A204.1 (cell line): ENCODE results near the gene FOXF1.

Experiments
- FAIRE-seq: peaks from 2 replicates; lab custom pipeline; 2012; peaks lifted over from hg19 to GRCh38; lab: Jason Lieb, UNC

FOXF1 gene

DNA sequence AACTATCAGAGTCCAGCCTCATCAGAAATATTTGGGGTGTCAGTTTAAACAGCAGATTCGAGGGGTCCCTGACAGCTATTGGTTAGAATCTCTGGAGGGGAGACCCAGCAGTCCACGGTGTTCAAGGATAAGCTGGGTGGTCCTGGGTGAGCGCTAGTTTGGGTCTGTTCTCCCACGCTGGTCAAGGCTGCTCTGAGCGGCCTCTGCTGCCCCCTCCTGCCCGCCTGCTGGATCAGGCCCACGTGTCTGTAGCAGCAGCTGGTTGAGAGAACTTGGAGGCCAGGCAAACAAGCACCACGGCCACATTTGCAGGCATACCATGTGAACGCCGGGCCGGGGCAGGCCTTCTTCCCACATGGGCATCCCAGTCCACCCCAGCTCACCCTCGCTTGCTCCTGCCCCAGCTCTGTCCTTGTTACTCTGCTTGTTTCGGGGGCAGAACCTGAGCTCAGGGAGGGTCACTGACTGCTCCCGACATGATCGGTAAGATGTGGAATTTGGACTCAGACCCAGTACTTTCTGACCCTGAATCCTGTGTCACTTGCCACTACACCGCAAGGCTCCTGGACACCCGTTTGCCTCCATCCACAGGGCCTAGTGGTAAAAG is 7.4 kb downstream of the FOXF1 start:
- FAIRE-seq: no peak

DNA sequence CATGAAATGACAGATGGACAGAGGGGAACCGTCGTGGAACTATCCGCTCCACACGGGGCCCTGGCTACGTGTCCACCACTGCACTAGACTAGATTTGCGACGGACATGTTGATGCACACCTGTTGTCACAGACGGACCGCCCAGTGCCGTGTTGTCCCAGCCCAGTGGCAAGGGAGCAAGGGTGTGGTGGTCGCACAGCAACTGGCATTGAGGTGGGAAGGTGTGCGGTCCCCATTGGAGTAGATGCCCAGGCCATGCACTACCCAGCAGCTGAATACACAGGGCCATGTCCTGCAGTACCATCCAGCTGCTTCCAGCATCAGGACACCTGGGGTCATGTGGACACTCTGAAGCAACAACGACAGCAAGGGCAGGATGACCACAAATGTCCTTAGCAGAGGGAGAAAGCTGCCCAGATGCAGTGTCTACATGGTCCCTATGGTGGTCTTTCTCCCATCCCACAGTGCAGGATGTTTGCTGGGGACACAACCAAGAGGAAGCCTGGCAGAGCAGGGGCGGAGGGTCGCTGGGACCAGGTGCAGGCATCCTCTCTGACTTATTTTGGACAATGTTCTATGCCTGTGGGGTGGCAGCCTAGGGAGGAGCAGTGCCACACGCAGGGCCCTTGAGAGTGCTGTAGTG is 8.8 kb downstream of the FOXF1 start:
- no peak for FAIRE-seq

DNA sequence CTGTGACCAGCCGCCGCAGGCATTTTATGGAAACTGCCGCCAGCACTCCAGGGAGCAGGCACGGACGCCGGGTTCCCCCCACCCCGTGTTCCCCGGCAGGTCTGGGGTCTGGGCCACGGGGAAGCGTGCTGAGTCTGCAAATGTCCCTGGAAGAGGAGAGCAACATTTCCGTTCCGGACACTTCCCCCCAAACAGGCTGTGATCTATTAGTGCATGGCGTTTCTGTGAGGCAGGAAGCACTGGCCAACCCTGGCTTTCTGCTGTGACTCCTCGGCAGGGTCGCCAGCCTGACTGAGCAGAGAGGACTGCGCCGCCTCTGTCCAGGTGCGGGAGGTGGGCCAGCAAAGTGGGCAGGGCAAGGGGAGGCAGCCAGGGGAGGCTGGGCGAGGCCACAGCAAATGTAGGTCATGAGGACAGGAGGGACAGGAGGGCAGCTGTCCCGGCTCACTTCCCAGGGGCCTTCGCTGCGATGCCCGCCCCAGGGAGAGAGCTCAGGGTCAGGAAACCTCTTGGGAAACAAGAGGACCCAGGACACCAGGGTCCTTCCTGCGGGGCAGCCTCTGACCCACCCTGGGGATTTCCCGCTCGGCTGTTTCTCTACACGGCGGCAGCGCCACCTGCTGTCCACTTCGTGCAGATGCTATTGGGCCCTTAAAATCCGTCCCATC is 9.5 kb downstream of the FOXF1 start:
- no peak for FAIRE-seq

DNA sequence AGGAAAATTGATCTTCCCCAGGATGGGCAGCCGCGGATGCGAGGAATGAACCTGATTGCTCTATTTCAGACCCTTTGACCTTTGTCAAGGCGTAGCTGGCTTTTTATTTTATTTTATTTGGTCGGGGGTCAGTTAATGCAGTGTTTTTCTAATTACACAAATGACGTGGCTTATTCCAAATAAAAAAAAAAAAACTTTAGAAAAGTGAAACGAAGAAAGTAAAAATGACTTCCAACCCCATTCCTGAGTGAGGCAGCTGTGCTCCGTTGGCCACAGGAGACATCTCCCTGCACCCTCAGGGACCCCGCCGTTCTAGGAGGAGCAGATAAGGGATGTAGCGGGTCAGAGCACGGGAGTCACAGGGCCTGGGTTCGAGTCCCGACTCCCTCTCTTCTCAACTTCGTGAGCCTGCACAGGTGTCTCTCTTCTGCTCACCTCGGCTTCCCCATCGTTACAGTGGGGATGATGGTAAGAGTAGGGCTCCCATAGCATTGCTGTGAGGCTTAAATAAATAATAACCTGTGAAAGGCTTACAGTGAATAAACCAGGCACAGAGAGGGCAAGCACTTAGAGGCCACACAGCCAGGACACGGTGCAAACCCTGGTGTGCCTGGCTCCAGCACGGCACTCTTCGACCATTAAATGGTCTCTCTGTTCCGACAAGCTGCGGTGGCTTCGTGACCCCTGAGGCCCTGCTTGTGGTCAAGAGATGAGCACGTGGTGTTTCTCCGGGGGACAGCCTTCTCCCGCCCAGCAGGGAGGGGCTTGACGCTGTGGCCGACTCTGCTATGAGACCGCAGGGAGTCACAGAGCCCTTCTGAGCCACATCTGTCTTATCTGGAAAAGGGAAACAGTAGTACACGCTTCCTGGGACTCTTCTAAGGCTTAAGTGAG is 10.2 kb downstream of the FOXF1 start:
- no peak for FAIRE-seq

- FAIRE-seq: no peak
Observed at GRCh38 chr16:86521236-86522197, 11.2 kb downstream of the FOXF1 start.

GRCh38 chr16:86522634-86523033 is 12.3 kb downstream of the FOXF1 start:
- FAIRE-seq: no peak

DNA sequence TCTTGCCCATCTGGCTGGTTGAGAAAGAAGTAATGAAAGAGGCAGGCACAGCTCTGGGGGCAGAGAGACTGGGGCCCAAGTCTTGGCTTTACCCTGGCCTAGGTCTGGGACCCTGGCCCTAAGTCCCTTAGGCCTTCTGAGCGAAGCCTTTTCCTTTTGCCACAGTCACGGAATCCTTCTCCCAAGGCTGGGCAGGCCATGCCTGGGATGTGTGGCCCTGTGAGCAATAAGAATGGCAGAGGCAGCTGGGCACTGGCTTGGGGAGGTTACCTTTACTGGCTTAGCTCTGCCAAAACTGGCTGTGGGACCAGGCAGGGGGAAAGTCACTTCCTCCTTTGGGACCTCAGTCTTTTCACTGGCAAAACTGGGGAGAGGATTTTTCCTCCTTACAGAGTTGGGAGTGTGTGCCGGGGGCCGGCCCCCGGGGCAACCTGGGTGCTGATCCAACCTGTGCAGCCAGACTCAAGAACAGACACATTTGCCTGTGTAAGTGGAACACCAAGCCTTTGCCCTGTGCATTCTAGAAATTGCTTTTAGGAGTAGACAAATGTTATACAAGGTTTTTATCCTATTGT is 12.9 kb downstream of the FOXF1 start:
- FAIRE-seq: no peak

- no peak for FAIRE-seq
Observed at GRCh38 chr16:86524029-86524428, 13.7 kb downstream of the FOXF1 start.

DNA sequence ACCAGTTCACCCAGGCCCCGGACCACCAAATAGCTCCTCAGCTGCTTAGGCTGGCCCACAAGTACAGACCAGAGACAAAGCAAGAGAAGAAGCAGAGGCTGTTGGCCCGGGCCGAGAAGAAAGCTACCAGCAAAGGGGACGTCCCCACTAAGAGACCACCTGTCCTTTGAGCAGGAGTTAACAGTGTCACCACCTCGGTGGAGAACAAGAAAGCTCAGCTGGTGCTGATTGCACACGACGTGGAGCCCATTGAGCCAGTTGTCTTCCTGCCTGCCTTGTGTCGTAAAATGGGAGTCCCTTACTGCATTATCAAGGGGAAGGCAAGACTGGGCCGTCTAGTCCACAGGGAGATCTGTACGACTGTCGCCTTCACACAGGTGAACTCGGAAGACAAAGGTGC is 15.4 kb downstream of the FOXF1 start:
- FAIRE-seq: no peak

DNA sequence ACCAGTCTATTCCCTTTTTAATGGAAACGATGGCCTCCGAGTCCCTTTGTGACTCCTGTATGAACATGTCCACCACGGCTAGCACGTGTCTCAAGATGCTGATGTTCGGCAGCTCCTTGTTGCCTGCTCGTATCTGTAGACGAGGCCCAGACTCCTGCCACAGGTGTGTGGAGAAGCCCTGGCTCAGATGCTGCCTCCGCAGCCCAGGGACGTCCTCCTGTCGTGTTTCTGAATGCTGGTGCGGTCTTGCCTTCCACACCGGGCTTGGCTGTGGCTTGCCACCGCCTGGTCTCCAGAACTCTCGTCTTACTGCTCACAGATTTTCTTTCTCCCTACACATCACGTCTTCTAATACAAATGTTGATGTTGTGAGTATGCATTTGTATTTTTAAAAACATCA is 17.0 kb downstream of the FOXF1 start:
- no peak for FAIRE-seq

- no peak for FAIRE-seq
Observed at GRCh38 chr16:86528061-86528929, 18.0 kb downstream of the FOXF1 start.

DNA sequence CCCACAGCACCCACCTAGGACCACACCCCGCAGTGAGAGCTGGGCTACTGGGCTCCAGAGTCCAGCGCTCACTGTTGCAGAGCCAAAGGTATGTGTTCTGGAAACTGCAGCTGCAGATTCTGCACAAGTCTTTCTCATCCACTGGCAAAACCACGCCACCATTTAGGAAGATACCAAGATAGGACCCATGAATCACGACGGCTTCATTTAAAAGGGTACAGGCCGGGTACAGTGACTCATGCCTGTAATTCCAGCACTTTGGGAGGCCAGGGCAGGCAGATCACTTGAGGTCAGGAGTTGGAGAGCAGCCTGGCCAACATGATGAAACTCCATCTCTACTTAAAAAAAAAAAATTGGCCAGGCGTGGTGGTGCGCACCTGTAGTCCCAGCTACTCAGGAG is 18.8 kb downstream of the FOXF1 start:
- FAIRE-seq: no peak

- FAIRE-seq: no peak
Observed at GRCh38 chr16:86530251-86531190, 20.2 kb downstream of the FOXF1 start.

DNA sequence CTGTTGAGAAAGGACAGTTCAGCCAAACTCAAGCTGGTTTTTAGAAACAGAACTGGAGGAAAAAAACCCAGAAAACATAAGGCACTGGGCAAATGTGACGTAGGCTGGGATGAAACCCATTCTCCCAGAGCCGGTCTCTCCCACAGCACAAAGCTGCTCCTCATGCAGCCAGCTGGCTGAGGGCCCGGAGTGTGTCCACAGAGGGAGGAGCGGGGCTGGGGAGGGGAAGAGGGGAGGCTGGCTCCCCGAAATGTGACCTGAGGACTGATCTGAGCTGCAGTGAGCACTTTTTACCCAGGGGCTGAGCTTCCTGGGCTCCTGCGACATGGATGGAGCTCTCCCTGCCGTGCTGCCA is 20.8 kb downstream of the FOXF1 start:
- FAIRE-seq: no peak

DNA sequence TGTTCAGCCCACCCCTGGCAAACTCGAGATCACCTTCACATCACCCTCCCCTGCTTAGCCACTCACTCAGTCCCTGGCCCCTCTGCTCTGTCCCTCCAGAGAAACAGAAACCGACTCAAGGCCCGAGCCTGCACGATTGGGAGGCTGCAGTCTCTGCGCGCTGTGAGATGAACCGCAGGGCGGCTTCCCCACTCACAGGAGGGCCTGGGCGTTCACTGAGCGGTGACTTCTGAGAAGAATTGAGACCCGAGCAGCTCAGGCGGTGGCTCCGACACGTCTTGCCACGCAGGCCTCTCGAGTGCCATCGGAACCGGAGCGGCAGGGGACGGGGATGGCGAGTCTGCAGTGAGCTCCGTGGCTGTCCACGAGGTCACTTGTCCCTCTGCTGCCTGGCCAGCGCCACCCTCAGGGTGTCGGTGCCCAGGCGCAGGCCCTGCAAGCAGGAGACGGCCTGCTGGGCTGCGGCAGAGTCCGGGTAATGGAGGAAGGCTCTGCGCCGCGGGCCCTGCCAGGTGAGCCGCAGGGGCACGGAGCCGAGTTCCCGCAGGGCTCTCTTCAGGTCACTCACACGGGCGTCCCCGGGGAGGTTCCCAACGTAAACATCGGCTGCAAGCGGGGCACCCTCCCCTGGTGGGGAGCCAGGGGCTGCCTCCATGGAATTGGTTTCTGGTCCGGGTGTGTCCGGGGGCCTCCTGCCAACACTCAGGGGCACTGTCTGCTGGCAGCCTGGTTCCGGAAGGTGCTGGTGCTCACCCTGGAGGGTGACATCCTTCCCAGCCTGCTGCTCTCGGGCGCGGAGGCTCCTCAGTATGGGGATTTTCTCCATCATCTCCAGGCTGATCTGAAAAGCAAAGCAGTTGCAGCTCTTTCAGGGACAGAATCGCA is 21.6 kb downstream of the FOXF1 start:
- FAIRE-seq: no peak

- FAIRE-seq: no peak
Observed at GRCh38 chr16:86532526-86532815, 22.1 kb downstream of the FOXF1 start.

- no peak for FAIRE-seq
Observed at GRCh38 chr16:86533076-86533475, 22.7 kb downstream of the FOXF1 start.

DNA sequence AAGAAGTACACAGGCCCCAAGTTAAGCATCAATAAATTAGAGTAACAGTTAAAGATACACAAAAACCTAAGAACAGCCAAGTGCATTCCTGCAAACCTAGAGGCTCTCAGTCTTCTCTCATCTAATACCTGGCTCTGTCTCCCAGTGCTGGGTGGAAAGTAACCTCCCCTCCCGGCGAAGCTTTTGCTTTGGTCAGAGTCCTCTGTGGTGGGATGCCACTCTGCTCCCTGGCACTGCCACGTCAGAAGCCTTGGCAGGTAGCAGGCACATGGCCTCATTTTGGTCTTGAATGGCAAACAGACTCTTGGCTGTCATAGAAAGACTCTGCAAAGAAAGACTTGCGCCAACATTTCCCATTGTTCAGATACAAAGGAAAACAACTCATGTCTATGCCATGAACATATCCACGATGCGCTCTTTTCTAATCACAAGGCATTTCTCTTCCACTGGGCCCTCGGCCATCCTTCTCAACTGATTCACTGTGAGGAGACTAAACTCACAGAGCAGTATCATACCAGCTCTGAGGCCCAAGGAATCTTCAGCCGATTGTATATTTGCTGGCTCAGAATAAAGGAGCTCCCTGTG is 23.5 kb downstream of the FOXF1 start:
- no peak for FAIRE-seq
